Esophagus muscularis mucosa (tissue), 3 donors: ENCODE data around the gene OSBP2.

Experiments
- POLR2A ChIP-seq: fragments of 450-650 bp; IDR thresholded peaks from one replicate; pipeline ENCODE4 v1.6.1; 2017; ENCODE audit warnings: antibody characterized with exemption, moderate library complexity, mild to moderate bottlenecking, low read depth
- POLR2AphosphoS5 ChIP-seq, 2 donors: sonication (generic); formaldehyde crosslinking; IDR thresholded peaks; one replicate each; pipeline ENCODE4 v1.6.1; 2017; ENCODE audit warnings: antibody characterized with exemption in 2 of 2
- TF ChIP-seq, protein P1 (sequence below), 3 experiments: fragments of 200-600 bp in 2 of 3; fragments of 450-650 bp in 1 of 3; sonication (generic) in 2 of 3; IDR thresholded peaks; one replicate each; pipeline ENCODE4 v1.5.1; 2017 to 2019; ENCODE audit warnings: antibody characterized with exemption in 3 of 3, mild to moderate bottlenecking in 2 of 3, moderate library complexity in 1 of 3

DNA sequence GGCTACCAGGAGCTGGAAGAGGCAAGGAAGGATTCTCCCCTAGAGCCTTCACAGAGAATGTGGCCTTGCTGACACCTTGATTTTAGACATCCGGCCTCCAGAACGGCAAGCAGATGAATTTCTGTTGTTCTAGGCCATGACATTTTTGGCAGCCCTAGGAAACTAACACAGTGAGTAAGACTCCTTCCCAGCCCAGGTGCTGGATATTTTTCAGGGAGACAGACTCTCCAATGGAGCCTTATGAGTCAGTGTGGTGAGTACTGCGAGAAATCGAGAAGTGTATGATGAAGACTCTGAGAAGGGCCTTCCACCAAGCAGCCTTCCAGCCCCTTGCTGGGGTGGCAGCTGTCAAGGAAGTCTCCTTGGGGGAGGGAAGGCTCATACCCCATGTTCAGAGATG is 114.4 kb downstream of the OSBP2 start:
- TF ChIP-seq, protein P1, sequence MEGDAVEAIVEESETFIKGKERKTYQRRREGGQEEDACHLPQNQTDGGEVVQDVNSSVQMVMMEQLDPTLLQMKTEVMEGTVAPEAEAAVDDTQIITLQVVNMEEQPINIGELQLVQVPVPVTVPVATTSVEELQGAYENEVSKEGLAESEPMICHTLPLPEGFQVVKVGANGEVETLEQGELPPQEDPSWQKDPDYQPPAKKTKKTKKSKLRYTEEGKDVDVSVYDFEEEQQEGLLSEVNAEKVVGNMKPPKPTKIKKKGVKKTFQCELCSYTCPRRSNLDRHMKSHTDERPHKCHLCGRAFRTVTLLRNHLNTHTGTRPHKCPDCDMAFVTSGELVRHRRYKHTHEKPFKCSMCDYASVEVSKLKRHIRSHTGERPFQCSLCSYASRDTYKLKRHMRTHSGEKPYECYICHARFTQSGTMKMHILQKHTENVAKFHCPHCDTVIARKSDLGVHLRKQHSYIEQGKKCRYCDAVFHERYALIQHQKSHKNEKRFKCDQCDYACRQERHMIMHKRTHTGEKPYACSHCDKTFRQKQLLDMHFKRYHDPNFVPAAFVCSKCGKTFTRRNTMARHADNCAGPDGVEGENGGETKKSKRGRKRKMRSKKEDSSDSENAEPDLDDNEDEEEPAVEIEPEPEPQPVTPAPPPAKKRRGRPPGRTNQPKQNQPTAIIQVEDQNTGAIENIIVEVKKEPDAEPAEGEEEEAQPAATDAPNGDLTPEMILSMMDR (IDR thresholded peaks at IDR 0.05): no peak
- no peak for TF ChIP-seq POLR2A
- TF ChIP-seq POLR2AphosphoS5 (IDR thresholded peaks at IDR 0.05): no peak
